Cardiac muscle cell (in vitro differentiated cells and primary cell): ENCODE data around the gene ST3GAL3. TPM values are rescaled to one million over a fixed set of nuclear protein-coding genes. Genes with fewer than 3 reads are reported as not detected.

ENCODE experiments used
- DNase-seq, 2 donors: peaks; one replicate each; pipeline versions ENCODE4 v3.0.0 to v3.0.0-alpha.2; 2010 to 2017; ENCODE audit warnings: low read depth in 1 of 2, low spot score in 1 of 2
- H3K27ac ChIP-seq: fragments of 200-600 bp; sonication (generic); 2 replicates; pipeline ENCODE4 v1.5.1; 2016
- H3K27me3 ChIP-seq: fragments of 200-600 bp; sonication (generic); 2 replicates; pipeline ENCODE4 v1.6.0; 2016; ENCODE audit warnings: control low read depth
- H3K36me3 ChIP-seq: fragments of 200-600 bp; sonication (generic); 2 replicates; pipeline ENCODE4 v1.5.1; 2016; ENCODE audit warnings: control low read depth
- H3K4me1 ChIP-seq: fragments of 200-600 bp; sonication (generic); 2 replicates; pipeline ENCODE4 v1.8.1; 2017; ENCODE audit warnings: low read depth, mild to moderate bottlenecking, mixed run types
- H3K4me3 ChIP-seq: fragments of 200-600 bp; sonication (generic); 2 replicates; pipeline ENCODE4 v1.5.1; 2016; ENCODE audit warnings: mild to moderate bottlenecking
- H3K9me3 ChIP-seq: fragments of 200-600 bp; sonication (generic); 2 replicates; pipeline ENCODE4 v1.5.1; 2017; ENCODE audit warnings: low read depth, mild to moderate bottlenecking, control low read depth
- polyA plus RNA-seq: library from polyadenylated mRNA; unstranded; fragments of >200 nt; fragmentation: Nextera tagmentation; extraction: Ambion mirVana; gene quantifications from 2 replicates; pipeline ENCODE4 v1.2.1, GENCODE V29; 2016
- total RNA-seq: library from RNA; depleted of rRNA; stranded (reverse); fragments of >200 nt; gene quantifications from 2 replicates; pipeline ENCODE4 v1.2.3, GENCODE V29; 2016
- TF ChIP-seq, protein P1 (sequence below): IDR thresholded peaks from 2 replicates; pipeline ENCODE4 v1.5.1; 2012; ENCODE audit warnings: low read depth, mild to moderate bottlenecking, low read length

Gene ST3GAL3
- total and polyA plus RNA-seq, 2 experiments from 2014 or later = 34.7 to 35.7 TPM

DNA sequence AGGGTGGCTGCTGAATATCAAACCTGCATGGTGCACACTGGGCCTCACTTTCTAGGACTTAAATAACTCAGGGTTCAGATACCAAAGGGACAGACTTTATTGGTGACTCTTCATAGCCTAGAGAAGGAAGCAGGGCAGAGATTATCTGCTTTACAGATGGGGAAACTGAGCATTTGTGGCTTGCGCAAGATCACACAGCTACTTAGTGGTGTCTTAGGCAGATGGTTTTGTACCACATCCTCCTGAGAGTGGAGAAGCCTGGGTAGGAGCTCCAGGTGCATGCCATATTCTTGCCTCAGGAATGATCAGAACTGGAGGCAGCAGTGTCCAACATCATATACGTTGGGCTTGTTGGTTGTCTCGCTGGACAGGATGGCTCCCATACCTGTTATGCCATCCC is 255.7 kb downstream of the ST3GAL3 start:
- no peaks in the 10 kb centered on the region for H3K4me1 ChIP-seq
- H3K27me3 ChIP-seq = no peaks in the 10 kb centered on the region
- peaks cover 13% of the 10 kb centered on the region for H3K36me3 ChIP-seq
- no peak overlapping the region for H3K27ac ChIP-seq
- TF ChIP-seq, protein P1, sequence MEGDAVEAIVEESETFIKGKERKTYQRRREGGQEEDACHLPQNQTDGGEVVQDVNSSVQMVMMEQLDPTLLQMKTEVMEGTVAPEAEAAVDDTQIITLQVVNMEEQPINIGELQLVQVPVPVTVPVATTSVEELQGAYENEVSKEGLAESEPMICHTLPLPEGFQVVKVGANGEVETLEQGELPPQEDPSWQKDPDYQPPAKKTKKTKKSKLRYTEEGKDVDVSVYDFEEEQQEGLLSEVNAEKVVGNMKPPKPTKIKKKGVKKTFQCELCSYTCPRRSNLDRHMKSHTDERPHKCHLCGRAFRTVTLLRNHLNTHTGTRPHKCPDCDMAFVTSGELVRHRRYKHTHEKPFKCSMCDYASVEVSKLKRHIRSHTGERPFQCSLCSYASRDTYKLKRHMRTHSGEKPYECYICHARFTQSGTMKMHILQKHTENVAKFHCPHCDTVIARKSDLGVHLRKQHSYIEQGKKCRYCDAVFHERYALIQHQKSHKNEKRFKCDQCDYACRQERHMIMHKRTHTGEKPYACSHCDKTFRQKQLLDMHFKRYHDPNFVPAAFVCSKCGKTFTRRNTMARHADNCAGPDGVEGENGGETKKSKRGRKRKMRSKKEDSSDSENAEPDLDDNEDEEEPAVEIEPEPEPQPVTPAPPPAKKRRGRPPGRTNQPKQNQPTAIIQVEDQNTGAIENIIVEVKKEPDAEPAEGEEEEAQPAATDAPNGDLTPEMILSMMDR = no peak
- no peaks in the 10 kb centered on the region for H3K9me3 ChIP-seq
- H3K4me3 ChIP-seq = no peak overlapping the region
- DNase-seq = no peak

DNA sequence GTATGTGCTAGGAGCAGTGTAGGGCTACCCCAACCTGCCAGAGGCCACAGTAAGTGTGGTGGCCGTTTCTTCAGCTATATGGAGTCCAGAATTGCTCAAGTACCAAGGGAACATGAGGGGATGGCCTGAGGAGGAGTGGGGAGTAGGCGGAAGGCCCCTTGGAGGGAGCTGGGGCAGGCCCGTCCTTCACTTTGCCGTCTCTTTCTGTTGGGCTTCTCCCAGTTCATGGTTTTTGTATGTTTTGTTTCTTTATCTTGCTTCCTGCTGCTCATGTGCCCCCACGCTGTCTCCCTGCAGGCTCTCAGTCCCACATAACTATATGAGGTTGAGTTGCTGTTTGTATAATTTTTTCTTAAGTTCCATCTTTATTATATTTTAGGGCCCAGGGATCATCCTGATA is 256.6 kb downstream of the ST3GAL3 start:
- no peaks in the 10 kb centered on the region for H3K4me1 ChIP-seq
- H3K27ac ChIP-seq = no peak overlapping the region
- no peak for DNase-seq
- H3K36me3 ChIP-seq = peaks cover 9% of the 10 kb centered on the region
- TF ChIP-seq, protein P1 = no peak
- H3K4me3 ChIP-seq = no peak overlapping the region
- no peaks in the 10 kb centered on the region for H3K27me3 ChIP-seq
- H3K9me3 ChIP-seq = no peaks in the 10 kb centered on the region

DNA sequence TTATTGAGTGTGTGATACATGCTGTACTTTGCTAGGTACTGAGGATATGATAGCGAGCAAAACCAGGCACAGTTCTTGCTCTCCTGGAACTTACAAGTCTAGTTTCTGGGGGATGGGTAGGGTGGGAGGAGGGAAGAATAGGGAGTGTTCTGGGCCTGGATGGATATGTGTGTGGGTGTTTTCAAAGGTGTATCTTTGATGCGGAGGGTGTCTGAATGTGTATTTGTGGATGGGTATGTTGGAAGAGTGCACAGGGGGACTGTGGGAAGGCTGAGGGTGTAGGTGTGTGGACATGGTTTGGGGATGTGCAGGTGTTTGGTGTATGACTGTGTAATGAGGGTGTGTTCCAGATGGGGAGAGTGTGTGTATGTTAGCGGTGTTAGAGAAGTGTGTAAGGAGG is 258.0 kb downstream of the ST3GAL3 start:
- TF ChIP-seq, protein P1 = no peak
- DNase-seq = no peak
- no peaks in the 10 kb centered on the region for H3K27me3 ChIP-seq
- H3K27ac ChIP-seq = no peak overlapping the region
- H3K9me3 ChIP-seq = no peaks in the 10 kb centered on the region
- peaks cover 4% of the 10 kb centered on the region for H3K36me3 ChIP-seq
- peaks cover under 1% of the 10 kb centered on the region for H3K4me1 ChIP-seq
- H3K4me3 ChIP-seq = no peak overlapping the region

DNA sequence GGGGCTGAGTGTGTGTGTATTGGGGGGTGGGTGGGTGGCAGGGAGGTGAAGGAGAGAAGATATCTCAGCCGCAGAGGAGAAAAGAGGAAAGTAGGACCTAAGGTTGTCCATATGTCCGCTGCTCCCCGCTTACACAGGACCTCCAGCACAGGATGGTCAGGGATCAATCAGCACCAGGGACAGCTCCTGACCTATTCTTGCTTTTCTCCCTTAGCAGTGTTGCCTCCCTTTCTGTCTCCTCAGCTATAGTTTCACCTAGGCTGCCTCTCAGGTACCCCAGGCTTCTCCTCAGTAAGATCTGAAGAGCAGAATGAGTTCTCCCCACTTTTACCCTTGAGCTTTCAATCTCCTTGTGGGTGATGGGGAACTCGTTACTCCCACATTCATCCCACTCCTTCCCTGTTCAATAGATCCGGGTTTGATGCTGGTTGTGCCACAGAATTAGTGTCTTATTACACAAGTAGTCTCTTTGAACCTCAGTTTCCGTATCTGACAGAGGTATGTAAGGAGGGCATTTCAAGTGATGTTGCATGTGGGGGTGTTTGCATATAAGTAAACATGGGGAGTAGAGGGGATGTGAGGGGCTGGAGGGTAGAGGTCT is 261.1 kb downstream of the ST3GAL3 start:
- H3K9me3 ChIP-seq = no peaks in the 10 kb centered on the region
- no peak overlapping the region for H3K27ac ChIP-seq
- no peaks in the 10 kb centered on the region for H3K36me3 ChIP-seq
- TF ChIP-seq, protein P1 = no peak
- H3K4me3 ChIP-seq = no peak overlapping the region
- H3K4me1 ChIP-seq = peaks cover 3% of the 10 kb centered on the region
- peak; percentile 50 to 79 for DNase-seq
- H3K27me3 ChIP-seq = no peaks in the 10 kb centered on the region

DNA sequence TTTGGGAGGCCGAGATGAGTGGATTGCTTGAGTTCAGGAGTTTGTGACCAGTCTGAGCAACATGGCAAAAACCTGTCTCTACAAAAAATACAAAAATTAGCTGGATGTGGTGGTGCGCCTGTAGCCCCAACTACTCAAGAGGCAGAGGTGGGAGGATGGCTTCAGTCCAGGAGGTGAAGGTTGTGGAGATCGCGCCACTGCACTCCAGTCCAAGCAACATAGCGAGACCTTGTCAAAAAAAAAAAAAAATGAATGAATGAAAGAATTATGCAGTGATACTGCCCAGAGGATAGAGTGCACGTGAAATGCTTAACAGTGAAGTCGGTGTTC is 262.0 kb downstream of the ST3GAL3 start:
- TF ChIP-seq, protein P1 = no peak
- Histone ChIP-seq H3K4me1 (peaks cover 3% of the 10 kb centered on the region), H3K4me3 (peak overlapping the region; percentile 8), H3K27me3 (no peaks in the 10 kb centered on the region), H3K27ac (no peak overlapping the region), H3K36me3 (no peaks in the 10 kb centered on the region), H3K9me3 (no peaks in the 10 kb centered on the region)
- no peak for DNase-seq
